HG03558 (cell line): ENCODE measurements around the gene UBE2I.
"Not testable (repeated sequence)": the region's sequence is repeated elsewhere in the genome, so short reads cannot be mapped to it uniquely, and the experiment has no call there.

Experiments
- ATAC-seq: cut with Tn5 transposase; IDR thresholded peaks from one replicate; pipeline ENCODE4 v1.9.1; 2021; ENCODE audit warnings: moderate number of reproducible peaks; ENCODE audit not compliant: unreplicated experiment; ENCODE audit errors: extremely low read depth

UBE2I gene

GRCh38 chr16:1308977-1309885 lies at the start of gene UBE2I:
Gene UBE2I (plus strand): TSS chr16:1309636. CDS start chr16:1314031, 4,395 bp downstream.
- ATAC-seq: no peak

- ATAC-seq: no peak
These were observed 49.7 kb upstream of the UBE2I start for GRCh38 chr16:1259760-1260068.

- ATAC-seq: no peak
These were observed 49.2 kb upstream of the UBE2I start for GRCh38 chr16:1260101-1260680.

GRCh38 chr16:1261131-1261892 lies 48.1 kb upstream of the UBE2I start:
- no peak for ATAC-seq

GRCh38 chr16:1262210-1262845 lies 47.1 kb upstream of the UBE2I start:
- no peak for ATAC-seq

- ATAC-seq: no peak
These were observed 46.6 kb upstream of the UBE2I start for GRCh38 chr16:1262846-1263221.

GRCh38 chr16:1263591-1264344 lies 45.7 kb upstream of the UBE2I start:
- no peak for ATAC-seq

- ATAC-seq: no peak
These were observed 44.9 kb upstream of the UBE2I start for GRCh38 chr16:1264345-1265089.

GRCh38 chr16:1265090-1265630 lies 44.3 kb upstream of the UBE2I start:
- ATAC-seq: no peak

- ATAC-seq: no peak
These were observed 43.6 kb upstream of the UBE2I start for GRCh38 chr16:1265826-1266225.

GRCh38 chr16:1269418-1269817 lies 40.0 kb upstream of the UBE2I start:
- ATAC-seq: not testable (repeated sequence)

- no peak for ATAC-seq
These were observed 38.1 kb upstream of the UBE2I start for GRCh38 chr16:1271380-1271723.

- ATAC-seq: not testable (repeated sequence)
These were observed 37.6 kb upstream of the UBE2I start for GRCh38 chr16:1271724-1272413.

GRCh38 chr16:1272453-1273198 lies 36.8 kb upstream of the UBE2I start:
- no peak for ATAC-seq

GRCh38 chr16:1273816-1274215 lies 35.6 kb upstream of the UBE2I start:
- ATAC-seq: no peak

GRCh38 chr16:1274767-1275166 lies 34.7 kb upstream of the UBE2I start:
- no peak for ATAC-seq

- ATAC-seq: no peak
These were observed 33.5 kb upstream of the UBE2I start for GRCh38 chr16:1275791-1276579.
